CD8-positive, alpha-beta memory T cell (primary cell): ENCODE results near the gene DRC3. TPM values are rescaled to one million over a fixed set of nuclear protein-coding genes. Genes with fewer than 3 reads are reported as not detected.

Experiments used
- CTCF ChIA-PET: fragments of 350-600 bp; sonication (Branson Sonifier 250); formaldehyde crosslinking; loops from one replicate; lab custom pipeline; 2021; ENCODE audit warnings: antibody characterized with exemption; lab: Charles Lee
- POLR2A ChIA-PET: fragments of 350-600 bp; sonication (Branson Sonifier 250); formaldehyde crosslinking; loops from one replicate; lab custom pipeline; 2021; ENCODE audit warnings: antibody characterized with exemption; lab: Charles Lee
- DNase-seq, 5 donors: peaks; one replicate each; pipeline versions ENCODE4 v3.0.0 to v3.0.0-alpha.2; 2020 to 2022; ENCODE audit warnings: mixed read lengths in 1 of 5
- H3K27ac ChIP-seq: one replicate; pipeline ENCODE4 v1.7.0; 2013; ENCODE audit warnings: low read depth, mild to moderate bottlenecking, low read length, moderate library complexity
- H3K27me3 ChIP-seq: 2 replicates; pipeline ENCODE4 v1.7.0; 2013; ENCODE audit warnings: low read length, mild to moderate bottlenecking; ENCODE audit not compliant: insufficient read depth, poor library complexity, severe bottlenecking
- H3K36me3 ChIP-seq: 2 replicates; pipeline ENCODE4 v1.7.0; 2013; ENCODE audit warnings: mild to moderate bottlenecking, low read length, moderate library complexity; ENCODE audit not compliant: insufficient read depth
- H3K4me1 ChIP-seq: 2 replicates; pipeline ENCODE4 v1.7.0; 2013; ENCODE audit warnings: mild to moderate bottlenecking, low read length, moderate library complexity; ENCODE audit not compliant: insufficient read depth
- H3K4me3 ChIP-seq: 2 replicates; pipeline ENCODE4 v1.7.0; 2013; ENCODE audit warnings: mild to moderate bottlenecking, low read length
- H3K9me3 ChIP-seq: 2 replicates; pipeline ENCODE4 v1.7.0; 2013; ENCODE audit warnings: mild to moderate bottlenecking, low read length
- H3K27ac Mint-ChIP-seq, 8 donors: one replicate each; pipeline ENCODE4 v1.8.0; 2020 to 2021; ENCODE audit warnings: mixed read lengths in 8 of 8, mild to moderate bottlenecking in 6 of 8, inconsistent platforms in 3 of 8, moderate library complexity in 3 of 8
- H3K27me3 Mint-ChIP-seq, 2 donors: one replicate each; pipeline ENCODE4 v1.8.0; 2020 to 2021; ENCODE audit warnings: mixed read lengths in 2 of 2, mild to moderate bottlenecking in 1 of 2, moderate library complexity in 1 of 2
- H3K36me3 Mint-ChIP-seq, 3 donors: one replicate each; pipeline ENCODE4 v1.8.0; 2020 to 2021; ENCODE audit warnings: mixed read lengths in 3 of 3, inconsistent platforms in 1 of 3, mild to moderate bottlenecking in 1 of 3
- H3K4me1 Mint-ChIP-seq, 3 donors: one replicate each; pipeline ENCODE4 v1.8.0; 2020 to 2021; ENCODE audit warnings: mixed read lengths in 3 of 3, inconsistent platforms in 1 of 3, mild to moderate bottlenecking in 1 of 3
- H3K4me3 Mint-ChIP-seq, 7 donors: one replicate each; pipeline ENCODE4 v1.8.0; 2020 to 2021; ENCODE audit warnings: mixed read lengths in 7 of 7, mild to moderate bottlenecking in 6 of 7, moderate library complexity in 4 of 7, inconsistent platforms in 2 of 7
- H3K9me3 Mint-ChIP-seq, 5 donors: one replicate each; pipeline ENCODE4 v1.8.0; 2020 to 2022; ENCODE audit warnings: mixed read lengths in 5 of 5, mild to moderate bottlenecking in 3 of 5, moderate library complexity in 2 of 5, inconsistent platforms in 1 of 5
- polyA plus RNA-seq: library from polyadenylated mRNA; unstranded; fragments of 300-500 nt; fragmentation: Illumina TruSeq; gene quantifications from one replicate; pipeline ENCODE4 v1.2.3, GENCODE V29; 2021
- total RNA-seq, 2 experiments: library from RNA; stranded (reverse); gene quantifications; one replicate each; pipeline ENCODE4 v1.2.3, GENCODE V29; 2021

The DRC3 gene
- total and polyA plus RNA-seq, 3 experiments from 2014 or later: 0.33 to 0.60 TPM; not detected in 1

GRCh38 chr17:18039535-18040260 is 67.0 kb downstream of the DRC3 start:
- H3K4me3 ChIP-seq: peak overlapping the region; percentile 77
- peaks cover 29% of the 10 kb centered on the region for H3K4me1 ChIP-seq
- POLR2A ChIA-PET: interaction anchor here (1.1 kb wide), 1 partner anchor 67 kb away, joined by 3 read pairs; the partner anchor contains the start of genes DRC3 and TOM1L2
- H3K4me3 Mint-ChIP-seq: peak overlapping the region; percentile 93 to 97 (median 95)
- H3K9me3 ChIP-seq: no peaks in the 10 kb centered on the region
- H3K9me3 Mint-ChIP-seq: no peaks in the 10 kb centered on the region
- H3K27me3 Mint-ChIP-seq: peaks cover 0 to 3% of the 10 kb centered on the region in 2 donors
- H3K27me3 ChIP-seq: no peaks in the 10 kb centered on the region
- CTCF ChIA-PET: no interaction called here
- H3K4me1 Mint-ChIP-seq: peaks cover 46 to 63% (median 62%) of the 10 kb centered on the region in 3 donors
- H3K36me3 ChIP-seq: no peaks in the 10 kb centered on the region
- H3K27ac ChIP-seq: peak overlapping the region; percentile 55
- DNase-seq: peak in 1 of 5 donors; percentile 49
- H3K36me3 Mint-ChIP-seq: peaks cover 0 to 19% (median 4%) of the 10 kb centered on the region in 3 donors
- H3K27ac Mint-ChIP-seq: peak overlapping the region; percentile 77 to 98 (median 93)

- CTCF ChIA-PET: no interaction called here
- H3K36me3 ChIP-seq: peaks cover 4% of the 10 kb centered on the region
- DNase-seq: no peak
Measured at GRCh38 chr17:18040261-18040858, 67.7 kb downstream of the DRC3 start.

GRCh38 chr17:18041776-18042175 is 69.1 kb downstream of the DRC3 start:
- CTCF ChIA-PET: no interaction called here
- Mint-ChIP-seq H3K4me1 (peaks cover 46 to 61% (median 55%) of the 10 kb centered on the region in 3 donors), H3K36me3 (peaks cover 0 to 26% (median 4%) of the 10 kb centered on the region in 3 donors), H3K27ac (peak overlapping the region in 7 of 8 donors; percentile 38 to 81 (median 72)), H3K27me3 (peaks cover 0 to 1% of the 10 kb centered on the region in 2 donors), H3K9me3 (no peaks in the 10 kb centered on the region), H3K4me3 (peak overlapping the region; percentile 0 to 97 (median 86))
- Histone ChIP-seq H3K27me3 (no peaks in the 10 kb centered on the region), H3K4me3 (no peak overlapping the region), H3K27ac (no peak overlapping the region), H3K4me1 (peaks cover 29% of the 10 kb centered on the region), H3K36me3 (peaks cover 4% of the 10 kb centered on the region), H3K9me3 (no peaks in the 10 kb centered on the region)
- POLR2A ChIA-PET: no interaction called here
- no peak for DNase-seq

More at GRCh38 chr17:18040261-18040858, 67.7 kb downstream of the DRC3 start:
- peaks cover 0 to 23% (median 4%) of the 10 kb centered on the region in 3 donors for H3K36me3 Mint-ChIP-seq
- H3K4me3 ChIP-seq: peak overlapping the region; percentile 77
- peak overlapping the region; percentile 85 to 97 (median 91) for H3K4me3 Mint-ChIP-seq
- H3K27ac ChIP-seq: peak overlapping the region; percentile 55
- POLR2A ChIA-PET: no interaction called here
- H3K4me1 Mint-ChIP-seq: peaks cover 46 to 63% (median 62%) of the 10 kb centered on the region in 3 donors
- peak overlapping the region; percentile 68 to 94 (median 89) for H3K27ac Mint-ChIP-seq
- no peaks in the 10 kb centered on the region for H3K9me3 ChIP-seq
- no peaks in the 10 kb centered on the region for H3K9me3 Mint-ChIP-seq
- H3K4me1 ChIP-seq: peaks cover 29% of the 10 kb centered on the region
- no peaks in the 10 kb centered on the region for H3K27me3 ChIP-seq
- H3K27me3 Mint-ChIP-seq: peaks cover 0 to 3% of the 10 kb centered on the region in 2 donors

GRCh38 chr17:18042983-18043382 is 70.3 kb downstream of the DRC3 start:
- ChIA-PET POLR2A (no interaction called here), CTCF (no interaction called here)
- Histone ChIP-seq H3K27ac (no peak overlapping the region), H3K36me3 (peaks cover 4% of the 10 kb centered on the region), H3K9me3 (no peaks in the 10 kb centered on the region), H3K4me3 (no peak overlapping the region), H3K4me1 (peaks cover 22% of the 10 kb centered on the region), H3K27me3 (no peaks in the 10 kb centered on the region)
- Mint-ChIP-seq H3K36me3 (peaks cover 0 to 35% (median 8%) of the 10 kb centered on the region in 3 donors), H3K4me1 (peaks cover 39 to 51% (median 45%) of the 10 kb centered on the region in 3 donors), H3K9me3 (no peaks in the 10 kb centered on the region), H3K4me3 (peak overlapping the region in 3 of 7 donors; percentile 68 to 95 (median 69)), H3K27me3 (peaks cover 0 to 1% of the 10 kb centered on the region in 2 donors), H3K27ac (peak overlapping the region in 1 of 8 donors; percentile 15)
- DNase-seq: no peak

GRCh38 chr17:18043491-18043890 is 70.8 kb downstream of the DRC3 start:
- Histone ChIP-seq H3K9me3 (no peaks in the 10 kb centered on the region), H3K27me3 (no peaks in the 10 kb centered on the region), H3K4me1 (peaks cover 17% of the 10 kb centered on the region), H3K36me3 (peaks cover 4% of the 10 kb centered on the region), H3K27ac (no peak overlapping the region), H3K4me3 (no peak overlapping the region)
- H3K27me3 Mint-ChIP-seq: peaks cover 0 to 1% of the 10 kb centered on the region in 2 donors
- peaks cover 34 to 46% (median 40%) of the 10 kb centered on the region in 3 donors for H3K4me1 Mint-ChIP-seq
- peak overlapping the region in 1 of 8 donors; percentile 15 for H3K27ac Mint-ChIP-seq
- peak overlapping the region in 1 of 7 donors; percentile 95 for H3K4me3 Mint-ChIP-seq
- ChIA-PET CTCF (no interaction called here), POLR2A (no interaction called here)
- DNase-seq: no peak
- H3K9me3 Mint-ChIP-seq: no peaks in the 10 kb centered on the region
- H3K36me3 Mint-ChIP-seq: peaks cover 0 to 38% (median 8%) of the 10 kb centered on the region in 3 donors

GRCh38 chr17:18044609-18045008 is 71.9 kb downstream of the DRC3 start:
- H3K27me3 Mint-ChIP-seq: no peaks in the 10 kb centered on the region
- H3K4me3 Mint-ChIP-seq: no peak overlapping the region
- peaks cover 27 to 37% (median 31%) of the 10 kb centered on the region in 3 donors for H3K4me1 Mint-ChIP-seq

GRCh38 chr17:18045691-18046350 is 73.2 kb downstream of the DRC3 start:
- H3K27me3 ChIP-seq: no peaks in the 10 kb centered on the region
- H3K4me1 ChIP-seq: peaks cover 5% of the 10 kb centered on the region
- peaks cover 4% of the 10 kb centered on the region for H3K36me3 ChIP-seq
- H3K27me3 Mint-ChIP-seq: no peaks in the 10 kb centered on the region
- H3K4me1 Mint-ChIP-seq: peaks cover 19 to 28% (median 22%) of the 10 kb centered on the region in 3 donors
- no peak overlapping the region for H3K4me3 Mint-ChIP-seq
- no peak for DNase-seq
- H3K9me3 ChIP-seq: no peaks in the 10 kb centered on the region
- peaks cover 0 to 32% (median 12%) of the 10 kb centered on the region in 3 donors for H3K36me3 Mint-ChIP-seq
- H3K9me3 Mint-ChIP-seq: no peaks in the 10 kb centered on the region
- no peak overlapping the region for H3K27ac ChIP-seq
- H3K27ac Mint-ChIP-seq: no peak overlapping the region
- CTCF ChIA-PET: no interaction called here
- H3K4me3 ChIP-seq: no peak overlapping the region
- POLR2A ChIA-PET: no interaction called here

More at GRCh38 chr17:18044609-18045008, 71.9 kb downstream of the DRC3 start:
- Histone ChIP-seq H3K27ac (no peak overlapping the region), H3K27me3 (no peaks in the 10 kb centered on the region), H3K4me3 (no peak overlapping the region), H3K4me1 (peaks cover 16% of the 10 kb centered on the region), H3K9me3 (no peaks in the 10 kb centered on the region), H3K36me3 (peaks cover 4% of the 10 kb centered on the region)
- no peaks in the 10 kb centered on the region for H3K9me3 Mint-ChIP-seq
- CTCF ChIA-PET: no interaction called here
- H3K27ac Mint-ChIP-seq: peak overlapping the region in 1 of 8 donors; percentile 32
- POLR2A ChIA-PET: no interaction called here
- H3K36me3 Mint-ChIP-seq: peaks cover 0 to 35% (median 10%) of the 10 kb centered on the region in 3 donors
- DNase-seq: no peak
